ENCODE measurements around the gene FAM89B.
A peak's percentile ranks its signal among the peaks of the same experiment; 100 is the strongest.

FAM89B gene

GRCh38 chr11:65589444-65590239 is 17.3 kb downstream of the FAM89B start:
- DNase-seq (ENCODE audit: low spot score): peak; percentile 39

- DNase-seq (ENCODE audit: low spot score): no peak
These were observed 18.0 kb downstream of the FAM89B start for GRCh38 chr11:65590240-65590738.

- no peak for DNase-seq (ENCODE audit: low spot score)
These were observed 19.9 kb downstream of the FAM89B start for GRCh38 chr11:65591939-65592857.

- DNase-seq (ENCODE audit: low spot score): no peak
These were observed 20.6 kb downstream of the FAM89B start for GRCh38 chr11:65592858-65593517.

- peak; percentile 48 for DNase-seq (ENCODE audit: low spot score)
These were observed 21.4 kb downstream of the FAM89B start for GRCh38 chr11:65593518-65594414.

- no peak for DNase-seq (ENCODE audit: low spot score)
These were observed 22.8 kb downstream of the FAM89B start for GRCh38 chr11:65595131-65595530.

GRCh38 chr11:65595543-65596281 is 23.4 kb downstream of the FAM89B start, which contains the start of gene KCNK7:
Gene KCNK7 (minus strand): TSS chr11:65595800. CDS start chr11:65595772, 28 bp downstream.
- no peak for DNase-seq (ENCODE audit: low spot score)

GRCh38 chr11:65596520-65596919 is 24.2 kb downstream of the FAM89B start:
- no peak for DNase-seq (ENCODE audit: low spot score)

- no peak for DNase-seq (ENCODE audit: low spot score)
These were observed 25.9 kb downstream of the FAM89B start for GRCh38 chr11:65598258-65598699.

- DNase-seq (ENCODE audit: low spot score): no peak
These were observed 27.0 kb downstream of the FAM89B start for GRCh38 chr11:65599216-65599954.

GRCh38 chr11:65599955-65600246 is 27.6 kb downstream of the FAM89B start:
- no peak for DNase-seq (ENCODE audit: low spot score)

GRCh38 chr11:65604258-65604657 is 31.9 kb downstream of the FAM89B start:
- DNase-seq (ENCODE audit: low spot score): no peak

- no peak for DNase-seq (ENCODE audit: low spot score)
These were observed 34.7 kb downstream of the FAM89B start for GRCh38 chr11:65606876-65607613.

GRCh38 chr11:65607614-65608426 is 35.5 kb downstream of the FAM89B start:
- DNase-seq (ENCODE audit: low spot score): no peak

GRCh38 chr11:65609229-65609628 is 36.9 kb downstream of the FAM89B start:
- no peak for DNase-seq (ENCODE audit: low spot score)

GRCh38 chr11:65609665-65610064 is 37.3 kb downstream of the FAM89B start:
- DNase-seq (ENCODE audit: low spot score): no peak

GRCh38 chr11:65610404-65610803 is 38.1 kb downstream of the FAM89B start:
- no peak for DNase-seq (ENCODE audit: low spot score)

Measured in CD4-positive, alpha-beta T cell treated with Interleukin-2 at 100 ng/mL for 4 hours (primary cell).